Transverse colon (tissue), 4 donors: ENCODE data around the gene ARHGEF26.

Source experiments
- EP300 ChIP-seq: sonication (generic); formaldehyde crosslinking; IDR thresholded peaks from one replicate; pipeline ENCODE4 v1.6.1; 2017; ENCODE audit warnings: antibody characterized with exemption, low read depth
- POLR2AphosphoS5 ChIP-seq, 3 donors: sonication (generic); formaldehyde crosslinking; IDR thresholded peaks; one replicate each; pipeline ENCODE4 v1.6.1; 2016; ENCODE audit warnings: antibody characterized with exemption in 3 of 3
- TF ChIP-seq, protein P1 (sequence below), 5 experiments: fragments of 200-600 bp in 3 of 5; fragments of 450-650 bp in 2 of 5; sonication (generic) in 3 of 5; IDR thresholded peaks; 1 replicate in 2 of 5; 2 replicates in 3 of 5; pipeline ENCODE4 v1.5.1; 2016 to 2017; ENCODE audit warnings: antibody characterized with exemption in 5 of 5, inconsistent platforms in 3 of 5, mild to moderate bottlenecking in 2 of 5, moderate library complexity in 1 of 5

DNA sequence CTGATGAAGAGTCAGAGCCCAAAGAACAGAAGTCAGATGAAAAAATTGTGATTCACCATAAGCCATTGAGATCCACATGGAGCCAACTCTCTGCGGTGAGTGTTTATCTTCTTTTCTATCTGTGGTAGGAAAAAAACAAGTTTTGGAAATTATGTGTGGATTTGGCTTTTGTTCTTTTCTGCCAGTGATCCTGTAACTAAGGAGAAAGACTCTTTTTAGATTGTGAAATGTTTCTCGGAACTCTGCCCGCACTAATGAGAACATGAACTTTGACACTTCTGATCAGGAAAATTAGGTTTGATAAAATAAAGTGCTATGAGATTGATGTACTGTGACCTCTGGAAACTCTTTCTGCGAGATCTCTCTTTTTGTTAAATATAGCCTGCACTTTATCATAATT, 8.4 kb downstream of the ARHGEF26 start:
- TF ChIP-seq, protein P1, sequence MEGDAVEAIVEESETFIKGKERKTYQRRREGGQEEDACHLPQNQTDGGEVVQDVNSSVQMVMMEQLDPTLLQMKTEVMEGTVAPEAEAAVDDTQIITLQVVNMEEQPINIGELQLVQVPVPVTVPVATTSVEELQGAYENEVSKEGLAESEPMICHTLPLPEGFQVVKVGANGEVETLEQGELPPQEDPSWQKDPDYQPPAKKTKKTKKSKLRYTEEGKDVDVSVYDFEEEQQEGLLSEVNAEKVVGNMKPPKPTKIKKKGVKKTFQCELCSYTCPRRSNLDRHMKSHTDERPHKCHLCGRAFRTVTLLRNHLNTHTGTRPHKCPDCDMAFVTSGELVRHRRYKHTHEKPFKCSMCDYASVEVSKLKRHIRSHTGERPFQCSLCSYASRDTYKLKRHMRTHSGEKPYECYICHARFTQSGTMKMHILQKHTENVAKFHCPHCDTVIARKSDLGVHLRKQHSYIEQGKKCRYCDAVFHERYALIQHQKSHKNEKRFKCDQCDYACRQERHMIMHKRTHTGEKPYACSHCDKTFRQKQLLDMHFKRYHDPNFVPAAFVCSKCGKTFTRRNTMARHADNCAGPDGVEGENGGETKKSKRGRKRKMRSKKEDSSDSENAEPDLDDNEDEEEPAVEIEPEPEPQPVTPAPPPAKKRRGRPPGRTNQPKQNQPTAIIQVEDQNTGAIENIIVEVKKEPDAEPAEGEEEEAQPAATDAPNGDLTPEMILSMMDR (IDR thresholded peaks at IDR 0.05), result no peak
- TF ChIP-seq POLR2AphosphoS5 (IDR thresholded peaks at IDR 0.05) (no peak), EP300 (no peak)
